Endodermal cell (in vitro differentiated cells): ENCODE measurements around the gene ACO2. TPM values are rescaled to one million over a fixed set of nuclear protein-coding genes. Genes with fewer than 3 reads are reported as not detected.
"Not testable (repeated sequence)": the region's sequence is repeated elsewhere in the genome, so short reads cannot be mapped to it uniquely, and the experiment has no call there.

Experiments
- DNase-seq: peaks from one replicate; pipeline ENCODE4 v3.0.0-alpha.2; 2017
- H3K27ac ChIP-seq: 2 replicates; pipeline ENCODE4 v1.5.1; 2013; ENCODE audit warnings: mild to moderate bottlenecking, low read depth, low read length, moderate library complexity
- H3K27me3 ChIP-seq: 2 replicates; pipeline ENCODE4 v1.6.1; 2013; ENCODE audit warnings: mild to moderate bottlenecking, low read length, moderate library complexity; ENCODE audit not compliant: insufficient read depth, control insufficient read depth, poor library complexity, severe bottlenecking
- H3K36me3 ChIP-seq: 2 replicates; pipeline ENCODE4 v1.7.0; 2013; ENCODE audit warnings: mild to moderate bottlenecking, low read length, moderate library complexity; ENCODE audit not compliant: control insufficient read depth, insufficient read depth
- H3K4me1 ChIP-seq: one replicate; pipeline ENCODE4 v1.7.0; 2013; ENCODE audit warnings: low read length; ENCODE audit not compliant: control insufficient read depth, insufficient read depth
- H3K4me3 ChIP-seq: 2 replicates; pipeline ENCODE4 v1.5.1; 2013; ENCODE audit warnings: mild to moderate bottlenecking, low read length, moderate library complexity
- H3K9ac ChIP-seq: 2 replicates; pipeline ENCODE4 v1.6.1; 2013; ENCODE audit warnings: mild to moderate bottlenecking, low read length, moderate library complexity; ENCODE audit not compliant: poor library complexity, severe bottlenecking; ENCODE audit errors: extremely low read depth
- H3K9me3 ChIP-seq: 2 replicates; pipeline ENCODE4 v1.6.1; 2013; ENCODE audit warnings: mild to moderate bottlenecking, low read length, moderate library complexity; ENCODE audit not compliant: control insufficient read depth
- H3K27ac Mint-ChIP-seq: 2 replicates; pipeline ENCODE4 v1.8.0; 2020; ENCODE audit warnings: mixed read lengths
- H3K27me3 Mint-ChIP-seq: 2 replicates; pipeline ENCODE4 v1.8.0; 2021; ENCODE audit warnings: mild to moderate bottlenecking, mixed read lengths; ENCODE audit not compliant: insufficient read depth
- H3K36me3 Mint-ChIP-seq: 2 replicates; pipeline ENCODE4 v1.8.0; 2020; ENCODE audit warnings: low read depth, mixed read lengths
- H3K4me1 Mint-ChIP-seq: 2 replicates; pipeline ENCODE4 v1.8.0; 2020; ENCODE audit warnings: mixed read lengths
- H3K4me3 Mint-ChIP-seq: 2 replicates; pipeline ENCODE4 v1.8.0; 2020; ENCODE audit warnings: mild to moderate bottlenecking, moderate library complexity, mixed read lengths
- H3K9me3 Mint-ChIP-seq: 2 replicates; pipeline ENCODE4 v1.8.0; 2020; ENCODE audit warnings: mild to moderate bottlenecking, mixed read lengths
- CTCF ChIP-seq: fragments of 200-600 bp; sonication (generic); conservative IDR thresholded peaks from 2 replicates; pipeline ENCODE4 v1.5.0; 2021; ENCODE audit warnings: antibody characterized with exemption, mild to moderate bottlenecking
- WGBS, 2 experiments: methylation state at CpG; one replicate each; pipeline versions ENCODE4 v1.1.5 to v1.1.7; 2013; ENCODE audit warnings: missing lambda C conversion rate in 2 of 2, mixed read lengths in 1 of 2; ENCODE audit not compliant: insufficient coverage in 1 of 2, insufficient read length in 1 of 2; 5-methylcytosine and 5-hydroxymethylcytosine counted together
- total RNA-seq, 2 donors: library from RNA; stranded (reverse); fragmentation: NEBNext Ultra II Directional in 1 of 2; extraction: Animal tissue kit (Norgen Biotek cat#: 25700) in 1 of 2; gene quantifications; 2 replicates in 1 of 2; 3 replicates in 1 of 2; pipeline ENCODE4 v1.2.1, GENCODE V29; 2021

Gene ACO2
- total RNA-seq, 2 donors from 2014 or later = 69.0 to 82.3 TPM

GRCh38 chr22:41459431-41459830 lies 9.5 kb upstream of the ACO2 start:
- Histone ChIP-seq H3K27ac (no peak overlapping the region), H3K27me3 (no peaks in the 10 kb centered on the region), H3K9me3 (no peaks in the 10 kb centered on the region), H3K4me1 (no peaks in the 10 kb centered on the region), H3K4me3 (no peak overlapping the region), H3K9ac (no peak overlapping the region), H3K36me3 (peaks cover 61% of the 10 kb centered on the region)
- Mint-ChIP-seq H3K9me3 (no peaks in the 10 kb centered on the region), H3K27ac (no peak overlapping the region), H3K4me3 (no peak overlapping the region), H3K4me1 (no peaks in the 10 kb centered on the region), H3K27me3 (no peaks in the 10 kb centered on the region), H3K36me3 (peaks cover 53% of the 10 kb centered on the region)
- WGBS, 2 experiments = 100% methylated on average over 1 of the region's 1 CpG; no CpG with 5 or more reads in 1 of the 2 experiments
- DNase-seq = no peak
- no peak for TF ChIP-seq CTCF

GRCh38 chr22:41460071-41460470 lies 8.8 kb upstream of the ACO2 start:
- peaks cover 67% of the 10 kb centered on the region for H3K36me3 ChIP-seq
- H3K4me1 ChIP-seq, H3K27me3 ChIP-seq, DNase-seq, H3K27ac Mint-ChIP-seq, H3K4me3 ChIP-seq, H3K27ac ChIP-seq, H3K4me3 Mint-ChIP-seq, H3K27me3 Mint-ChIP-seq, H3K9ac ChIP-seq, H3K4me1 Mint-ChIP-seq, H3K9me3 Mint-ChIP-seq, H3K9me3 ChIP-seq: not testable (repeated sequence)
- peaks cover 60% of the 10 kb centered on the region for H3K36me3 Mint-ChIP-seq
- 95 to 99% methylated on average over 4 to 5 of the region's 5 CpGs for WGBS, 2 experiments

- no peak overlapping the region for H3K4me3 ChIP-seq
- Mint-ChIP-seq H3K4me3 (no peak overlapping the region), H3K27ac (no peak overlapping the region), H3K27me3 (no peaks in the 10 kb centered on the region), H3K4me1 (no peaks in the 10 kb centered on the region), H3K9me3 (no peaks in the 10 kb centered on the region), H3K36me3 (peaks cover 71% of the 10 kb centered on the region)
- no peak overlapping the region for H3K9ac ChIP-seq
- TF ChIP-seq CTCF = no peak
- H3K36me3 ChIP-seq = peaks cover 84% of the 10 kb centered on the region
- H3K9me3 ChIP-seq = no peaks in the 10 kb centered on the region
- 91 to 94% methylated on average over 3 to 4 of the region's 4 CpGs for WGBS, 2 experiments
- H3K4me1 ChIP-seq = peaks cover 4% of the 10 kb centered on the region
- no peaks in the 10 kb centered on the region for H3K27me3 ChIP-seq
- no peak overlapping the region for H3K27ac ChIP-seq
- no peak for DNase-seq
Observed at GRCh38 chr22:41461901-41462300, 7.0 kb upstream of the ACO2 start.

- Histone ChIP-seq H3K4me3 (peak overlapping the region; percentile 99), H3K27ac (peak overlapping the region; percentile 98), H3K4me1 (peaks cover 14% of the 10 kb centered on the region), H3K9me3 (no peaks in the 10 kb centered on the region), H3K9ac (peak overlapping the region; percentile 90), H3K27me3 (no peaks in the 10 kb centered on the region), H3K36me3 (peaks cover 38% of the 10 kb centered on the region)
- Mint-ChIP-seq H3K27ac (peak overlapping the region; percentile 99), H3K36me3 (peaks cover 31% of the 10 kb centered on the region), H3K9me3 (no peaks in the 10 kb centered on the region), H3K4me3 (peak overlapping the region; percentile 90), H3K27me3 (no peaks in the 10 kb centered on the region), H3K4me1 (peaks cover 13% of the 10 kb centered on the region)
- no peak for DNase-seq
- TF ChIP-seq CTCF = no peak
- 0 to 2% methylated on average over 6 to 25 of the region's 30 CpGs for WGBS, 2 experiments
Observed at GRCh38 chr22:41469218-41469851, 418 bp downstream of the ACO2 start.
